HCT116 (cell line): ENCODE results near the gene TOMM40L. TPM values are rescaled to one million over a fixed set of nuclear protein-coding genes. Genes with fewer than 3 reads are reported as not detected.
A peak's percentile ranks its signal among the peaks of the same experiment; 100 is the strongest.

Experiments used
- ATAC-seq: fragments of 200-7000 bp; cut with Tn5 transposase; 2 replicates; pipeline ENCODE4 v1.9.1; 2020; ENCODE audit warnings: mild to moderate bottlenecking, moderate library complexity
- BruUV-seq: library from RNA; stranded (reverse); fragments of 400-500 nt; replicated peaks from 2 replicates; lab custom pipeline; 2021; lab: Mats Ljungman, UMichigan
- CTCF ChIA-PET: fragments of 300-600 bp; sonication (Branson Sonifier 250); formaldehyde crosslinking; loops from one replicate; lab custom pipeline; 2021; ENCODE audit warnings: antibody characterized with exemption; lab: Charles Lee
- POLR2A ChIA-PET: fragments of 300-600, 350-600 bp; sonication (Branson Sonifier 250); formaldehyde crosslinking; loops from one replicate; lab custom pipeline; 2021; ENCODE audit warnings: antibody characterized with exemption; lab: Charles Lee
- RAD21 ChIA-PET, 2 experiments: fragments of 300-600 bp; sonication (Branson Sonifier 250); formaldehyde crosslinking; loops; one replicate each; lab custom pipeline; 2023; ENCODE audit warnings: low total read pairs in 2 of 2; ENCODE audit not compliant: uncharacterized antibody in 2 of 2, unreplicated experiment in 2 of 2, low non-redundant PET in 1 of 2; lab: Charles Lee
- DNase-seq: peaks from one replicate; pipeline ENCODE4 v3.0.0-alpha.2; 2010; ENCODE audit warnings: low read depth, low spot score
- H2AFZ ChIP-seq: fragments of 200-600 bp; shearing (Covaris generic), sonication (generic); 2 replicates; pipeline ENCODE4 v1.6.1; 2017; ENCODE audit warnings: low read depth, mixed run types, mixed read lengths, antibody characterized with exemption, low read length; ENCODE audit not compliant: poor library complexity, severe bottlenecking
- H3K27ac ChIP-seq: 2 replicates; pipeline ENCODE4 v1.5.1; 2012; ENCODE audit warnings: low read depth, low read length
- H3K27me3 ChIP-seq: fragments of 200-600 bp; sonication (generic); 2 replicates; pipeline ENCODE4 v1.6.1; 2016; ENCODE audit warnings: mixed run types, low read length, mixed read lengths; ENCODE audit not compliant: insufficient read depth
- H3K36me3 ChIP-seq, 2 experiments: fragments of 200-500 bp in 1 of 2; fragments of 200-600 bp in 1 of 2; sonication (Bioruptor generic) in 1 of 2; sonication (generic) in 1 of 2; 2 replicates each; pipeline versions ENCODE4 v1.5.1 to v1.6.1; 2014 to 2016; ENCODE audit warnings: low read length in 2 of 2, inconsistent platforms in 1 of 2, mixed read lengths in 1 of 2, mixed run types in 1 of 2; ENCODE audit not compliant: insufficient read depth in 2 of 2, control insufficient read depth in 1 of 2
- H3K4me1 ChIP-seq, 2 experiments: fragments of 200-600 bp in 1 of 2; sonication (generic) in 1 of 2; 2 replicates each; pipeline versions ENCODE4 v1.5.1 to v1.6.1; 2012 to 2017; ENCODE audit warnings: low read length in 2 of 2, inconsistent platforms in 1 of 2, mild to moderate bottlenecking in 1 of 2, mixed read lengths in 1 of 2, mixed run types in 1 of 2, moderate library complexity in 1 of 2; ENCODE audit not compliant: insufficient read depth in 2 of 2, control insufficient read depth in 1 of 2
- H3K4me2 ChIP-seq: fragments of 200-600 bp; sonication (generic); 2 replicates; pipeline ENCODE4 v1.6.1; 2017; ENCODE audit warnings: mixed run types, low read length, mixed read lengths
- H3K4me3 ChIP-seq, 2 experiments: fragments of 200-600 bp in 1 of 2; sonication (generic) in 1 of 2; replicated peaks in 1 of 2; 2 replicates each; pipeline ENCODE4 v1.5.1; 2011 to 2016; ENCODE audit warnings: low read length in 2 of 2, control low read depth in 1 of 2, low read depth in 1 of 2, mild to moderate bottlenecking in 1 of 2, mixed read lengths in 1 of 2, mixed run types in 1 of 2
- H3K79me2 ChIP-seq: fragments of 200-600 bp; sonication (generic); 2 replicates; pipeline ENCODE4 v1.6.1; 2017; ENCODE audit warnings: mild to moderate bottlenecking, mixed run types, low read length, moderate library complexity, mixed read lengths; ENCODE audit not compliant: insufficient read depth
- H3K9ac ChIP-seq: fragments of 200-600 bp; sonication (generic); 2 replicates; pipeline ENCODE4 v1.6.1; 2016; ENCODE audit warnings: low read length, mixed read lengths
- H3K9me2 ChIP-seq: fragments of 200-600 bp; sonication (generic), shearing (Covaris generic); 2 replicates; pipeline ENCODE4 v1.6.1; 2017; ENCODE audit warnings: mixed run types, mild to moderate bottlenecking, moderate library complexity; ENCODE audit not compliant: insufficient read depth
- H3K9me3 ChIP-seq, 2 experiments: fragments of 200-500 bp in 1 of 2; fragments of 200-600 bp in 1 of 2; sonication (Bioruptor generic) in 1 of 2; sonication (generic) in 1 of 2; 2 replicates each; pipeline ENCODE4 v1.6.1; 2014 to 2017; ENCODE audit warnings: low read length in 2 of 2, mixed read lengths in 2 of 2, inconsistent platforms in 1 of 2, low read depth in 1 of 2, mild to moderate bottlenecking in 1 of 2, mixed run types in 1 of 2, moderate library complexity in 1 of 2; ENCODE audit not compliant: control insufficient read depth in 1 of 2, insufficient read depth in 1 of 2
- H4K20me1 ChIP-seq: fragments of 200-600 bp; sonication (generic), shearing (Covaris generic); 2 replicates; pipeline ENCODE4 v1.6.1; 2017; ENCODE audit warnings: mixed run types, mild to moderate bottlenecking, moderate library complexity; ENCODE audit not compliant: insufficient read depth
- CTCF ChIP-seq, 3 experiments: fragments of 200-600 bp in 1 of 3; sonication (generic) in 1 of 3; IDR thresholded peaks in 2 of 3; conservative IDR thresholded peaks in 1 of 3; 2 replicates each; pipeline ENCODE4 v1.5.1; 2012 to 2017; ENCODE audit warnings: low read depth in 2 of 3, low read length in 2 of 3, antibody characterized with exemption in 1 of 3, borderline replicate concordance in 1 of 3, control low read depth in 1 of 3, mild to moderate bottlenecking in 1 of 3, mixed read lengths in 1 of 3, mixed run types in 1 of 3, moderate library complexity in 1 of 3; ENCODE audit not compliant: insufficient read depth in 1 of 3
- EZH2phosphoT487 ChIP-seq: fragments of 200-600 bp; IDR thresholded peaks from 2 replicates; pipeline ENCODE4 v1.6.1; 2018; ENCODE audit warnings: antibody characterized with exemption, borderline replicate concordance
- FOSL1 ChIP-seq: IDR thresholded peaks from 2 replicates; pipeline ENCODE4 v1.6.1; 2012; ENCODE audit warnings: low read depth
- POLR2AphosphoS5 ChIP-seq: IDR thresholded peaks from 2 replicates; pipeline ENCODE4 v1.6.1; 2011; ENCODE audit warnings: mild to moderate bottlenecking, low read depth, low read length, moderate library complexity
- RAD21 ChIP-seq: IDR thresholded peaks from 2 replicates; pipeline ENCODE4 v1.6.1; 2012; ENCODE audit warnings: low read depth, mild to moderate bottlenecking
- intact Hi-C: fragments of 100-400 bp; cut with micrococcal nuclease; formaldehyde crosslinking; loops from 2 replicates; pipeline ENCODE4 v1.10.0; 2022
- total RNA-seq: library from RNA; stranded (reverse); gene quantifications from one replicate; pipeline ENCODE4 v1.2.1, GENCODE V29; 2021; ENCODE audit not compliant: unreplicated experiment

TOMM40L gene
- total RNA-seq, 1 experiment from 2014 or later: 9.8 TPM

DNA sequence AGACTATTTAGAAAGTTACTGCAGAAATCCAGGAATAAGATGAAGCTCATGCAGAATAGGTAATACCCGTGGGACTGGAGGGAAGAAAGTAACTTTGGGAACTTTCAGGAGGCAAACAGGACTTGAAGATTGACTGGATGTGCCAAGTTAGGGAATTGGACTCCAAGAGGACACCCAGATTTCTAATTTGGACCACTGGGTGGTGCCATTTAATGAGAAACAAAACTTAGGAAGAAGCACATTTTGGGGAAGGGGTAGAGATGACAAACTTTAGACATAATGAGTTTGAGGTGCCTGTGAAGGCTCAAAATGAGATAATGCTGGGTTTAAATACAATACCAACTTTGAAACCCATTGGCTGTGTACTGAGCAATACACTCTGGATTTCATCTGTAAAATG is 45.2 kb upstream of the TOMM40L start:
- Histone ChIP-seq H4K20me1 (no peaks in the 10 kb centered on the region), H3K4me3 (no peak overlapping the region), H3K9me2 (no peaks in the 10 kb centered on the region), H3K9me3 (no peaks in the 10 kb centered on the region), H3K4me2 (no peak overlapping the region), H3K9ac (no peak overlapping the region), H3K27ac (no peak overlapping the region), H3K79me2 (peaks cover 14% of the 10 kb centered on the region)
- DNase-seq (no peak), ATAC-seq (no peak)
- ChIA-PET RAD21 (no interaction called here), POLR2A (interaction anchor here (2.3 kb wide), 1 partner anchor 15 kb away, joined by 13 read pairs; the partner anchor contains the start of gene PPOX), CTCF (interaction anchor here (1.0 to 1.7 kb wide), 3 partner anchors 18 to 203 kb away, joined by 4 to 8 read pairs (median 4); partner anchors contain the start of gene ADAMTS4)
- BruUV-seq: no TSS peak
- TF ChIP-seq EZH2phosphoT487 (no peak), CTCF (IDR thresholded peaks at IDR 0.05 in 2 of 3, conservative IDR thresholded peaks at IDR 0.05 in 1 of 3; ENCODE audit: borderline replicate concordance in 1 of 3, insufficient read depth in 1 of 3, low read depth in 2 of 3, low read length in 2 of 3) (peak; percentile 25 to 54 (median 45); a peak in 5 of 6 replicates), RAD21 (peak; percentile 54; the same call in 1 of the 2 replicates)
- TF ChIP-seq, all 23 proteins: peak for 2
- no peaks in the 10 kb centered on the region for H3K27me3 ChIP-seq
- H3K4me1 ChIP-seq: peaks cover 21 to 41% of the 10 kb centered on the region in 2 experiments
- intact Hi-C loops: no loop called here
- H3K36me3 ChIP-seq: no peaks in the 10 kb centered on the region
- peak overlapping the region; percentile 72 for H2AFZ ChIP-seq

- Histone ChIP-seq H3K36me3 (no peaks in the 10 kb centered on the region), H4K20me1 (no peaks in the 10 kb centered on the region), H3K79me2 (no peaks in the 10 kb centered on the region), H3K27ac (no peak overlapping the region), H3K4me2 (peak overlapping the region; percentile 45), H3K9me2 (no peaks in the 10 kb centered on the region), H3K9ac (no peak overlapping the region; the same call in 1 of the 2 replicates), H3K4me1 (peaks cover 19 to 34% of the 10 kb centered on the region in 2 experiments), H3K4me3 (peak overlapping the region in 1 of 2 experiments; percentile 4; a peak in 1 of 4 replicates), H2AFZ (no peak overlapping the region), H3K9me3 (no peaks in the 10 kb centered on the region), H3K27me3 (no peaks in the 10 kb centered on the region)
- intact Hi-C loops: no loop called here
- no TSS peak for BruUV-seq
- ChIA-PET POLR2A (interaction anchor here (2.3 kb wide), 1 partner anchor 16 kb away, joined by 13 read pairs; the partner anchor contains the start of gene PPOX), CTCF (interaction anchor here (0.9 to 1.7 kb wide), 2 partner anchors 43 to 199 kb away, joined by 3 to 8 read pairs; no protein-coding TSS in a partner anchor), RAD21 (no interaction called here)
- TF ChIP-seq POLR2AphosphoS5 (no peak), FOSL1 (peak; percentile 14; the same call in 1 of the 2 replicates)
- no peak for ATAC-seq
- DNase-seq: no peak
Observed at GRCh38 chr1:161182214-161182613, 43.6 kb upstream of the TOMM40L start.
